GM12892 (cell line): ENCODE results near the gene BCKDK.

ENCODE experiments used
- POLR2A ChIP-seq: IDR thresholded peaks from 2 replicates; pipeline ENCODE4 v1.6.1; 2011; ENCODE audit warnings: low read depth, low read length, control low read depth
- POLR2AphosphoS5 ChIP-seq: IDR thresholded peaks from 2 replicates; pipeline ENCODE4 v1.6.1; 2011; ENCODE audit warnings: low read depth, low read length, control low read depth

DNA sequence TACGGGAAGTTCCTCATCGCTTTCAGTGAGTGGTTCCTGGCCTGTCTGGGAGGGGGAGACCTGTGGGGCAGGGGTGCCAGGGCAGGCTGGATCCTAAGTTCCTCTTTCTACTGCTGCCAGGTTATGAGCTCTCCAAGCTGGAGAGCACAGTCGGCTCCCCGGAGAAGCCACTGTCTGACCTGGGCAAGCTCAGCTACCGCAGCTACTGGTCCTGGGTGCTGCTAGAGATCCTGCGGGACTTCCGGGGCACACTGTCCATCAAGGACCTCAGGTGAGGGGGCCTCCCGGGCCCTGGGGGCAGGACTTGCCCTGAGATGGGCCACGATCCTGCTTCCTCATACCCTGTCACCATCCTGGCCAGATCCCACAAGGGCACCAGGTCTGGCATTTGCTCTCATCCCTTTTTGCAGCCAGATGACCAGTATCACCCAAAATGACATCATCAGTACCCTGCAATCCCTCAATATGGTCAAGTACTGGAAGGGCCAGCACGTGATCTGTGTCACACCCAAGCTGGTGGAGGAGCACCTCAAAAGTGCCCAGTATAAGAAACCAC is 22.2 kb downstream of the BCKDK start:
- no peak for TF ChIP-seq POLR2AphosphoS5
- no peak for TF ChIP-seq POLR2A
